GM18907 (cell line): Measurements from ENCODE around the gene CCDC82.
"Not testable (repeated sequence)": the region's sequence is repeated elsewhere in the genome, so short reads cannot be mapped to it uniquely, and the experiment has no call there.

Source experiments
- ATAC-seq: cut with Tn5 transposase; IDR thresholded peaks from one replicate; pipeline ENCODE4 v1.9.1; 2021; ENCODE audit warnings: mild to moderate bottlenecking, moderate library complexity; ENCODE audit not compliant: unreplicated experiment

CCDC82 gene

DNA sequence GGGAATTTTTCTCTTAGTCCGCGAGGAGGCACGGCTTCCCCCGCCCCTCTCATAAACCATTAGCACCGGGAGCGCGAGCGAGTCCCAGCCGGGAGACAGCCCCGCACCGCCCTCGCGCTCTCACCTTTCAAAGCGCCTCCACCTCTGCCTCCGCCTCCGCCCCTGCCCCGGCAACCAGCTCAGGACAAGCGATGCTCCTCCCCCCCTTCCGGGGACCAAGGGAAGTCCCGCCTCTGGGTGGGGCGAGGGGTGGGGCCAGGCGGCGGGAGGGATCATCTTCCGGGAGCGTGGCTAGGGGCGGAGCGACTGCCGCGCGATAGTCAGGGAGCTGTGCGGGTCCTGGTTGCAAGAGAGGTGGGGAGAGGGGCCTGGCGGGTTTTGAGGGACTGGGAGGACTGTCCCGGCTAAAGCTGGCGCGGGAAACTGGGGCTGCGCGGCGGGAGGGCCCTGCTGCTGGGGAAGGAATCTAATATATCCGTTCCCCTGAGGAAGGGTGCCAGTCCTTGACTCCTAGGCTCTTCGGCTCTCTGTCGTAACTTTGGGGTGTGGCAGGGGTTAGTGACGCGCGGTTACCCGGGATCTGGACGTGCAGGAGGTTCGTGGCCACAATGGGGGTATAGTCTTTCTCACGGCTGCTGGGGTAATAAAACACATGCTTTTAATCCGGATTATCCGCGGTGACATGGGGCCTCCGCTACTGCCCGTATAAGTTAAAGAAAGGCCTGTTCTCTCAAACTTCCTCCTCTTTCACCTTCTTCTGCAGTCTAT lies at the start of gene CCDC82, which contains the start of gene JRKL:
Gene CCDC82, minus strand, starts transcription at position 193 of the 768 bp plus-strand sequence. CDS start 5,165 bp downstream, outside the sequence.
Gene JRKL, plus strand, starts transcription at position 294 of the 768 bp plus-strand sequence. CDS start 637 bp downstream, outside the sequence.
- ATAC-seq: peak; percentile 95

GRCh38 chr11:96432654-96433053 lies 42.9 kb upstream of the CCDC82 start:
- not testable (repeated sequence) for ATAC-seq

DNA sequence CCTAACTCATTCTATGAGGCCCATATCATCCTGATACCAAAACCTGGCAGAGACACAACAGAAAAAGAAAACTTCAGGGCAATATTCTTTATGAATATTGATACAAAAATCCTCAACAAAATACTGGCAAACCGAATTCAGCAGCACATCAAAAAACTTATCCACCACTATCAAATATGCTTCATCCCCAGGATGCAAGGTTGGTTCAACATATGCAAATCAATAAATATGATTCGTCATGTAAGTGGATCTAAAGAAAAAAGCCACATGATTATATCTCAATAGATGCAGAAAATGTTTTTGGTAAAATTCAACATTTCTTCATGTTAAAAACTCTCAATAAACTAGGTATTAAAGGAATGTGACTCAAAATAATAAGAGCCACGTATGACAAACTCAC lies 41.0 kb upstream of the CCDC82 start:
- no peak for ATAC-seq

DNA sequence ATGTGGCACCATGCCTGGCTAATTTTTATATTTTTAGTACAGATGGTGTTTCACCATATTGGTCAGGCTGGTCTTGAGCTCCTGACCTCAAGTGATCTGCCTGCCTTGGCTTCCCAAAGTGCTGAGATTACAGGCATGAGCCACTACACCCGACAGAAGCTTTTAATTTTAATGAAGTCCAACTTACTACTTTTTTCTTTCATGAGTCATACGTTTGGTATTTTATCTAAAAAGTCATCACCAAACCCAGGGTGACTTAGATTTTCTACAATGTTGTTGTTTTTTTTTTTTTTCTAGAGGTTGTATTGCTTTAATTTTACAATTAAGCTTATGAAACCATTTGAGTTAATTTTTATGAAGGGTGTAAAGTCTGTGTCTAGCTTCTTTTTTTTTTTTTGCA lies 35.0 kb upstream of the CCDC82 start:
- no peak for ATAC-seq

DNA sequence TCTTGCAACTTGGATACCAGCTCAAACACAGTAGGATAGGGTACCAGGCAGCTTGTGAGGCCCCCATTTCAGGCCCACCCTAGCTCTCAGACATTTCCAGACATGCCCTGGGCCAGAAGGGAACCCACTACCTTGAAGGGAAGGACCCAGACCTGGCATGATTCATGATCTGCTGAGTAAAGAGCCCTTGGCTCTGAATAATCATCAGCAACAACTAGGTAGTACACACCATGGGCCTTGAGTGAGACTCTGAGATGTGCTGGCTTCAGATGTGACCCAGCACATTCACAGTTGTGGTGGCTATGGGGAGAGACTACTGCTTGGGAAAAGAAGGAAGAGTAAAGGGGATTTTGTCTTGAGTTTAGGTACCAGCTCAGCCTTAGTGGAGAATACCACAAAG lies 23.7 kb upstream of the CCDC82 start:
- ATAC-seq: no peak

GRCh38 chr11:96412761-96413381 lies 23.2 kb upstream of the CCDC82 start:
- no peak for ATAC-seq

DNA sequence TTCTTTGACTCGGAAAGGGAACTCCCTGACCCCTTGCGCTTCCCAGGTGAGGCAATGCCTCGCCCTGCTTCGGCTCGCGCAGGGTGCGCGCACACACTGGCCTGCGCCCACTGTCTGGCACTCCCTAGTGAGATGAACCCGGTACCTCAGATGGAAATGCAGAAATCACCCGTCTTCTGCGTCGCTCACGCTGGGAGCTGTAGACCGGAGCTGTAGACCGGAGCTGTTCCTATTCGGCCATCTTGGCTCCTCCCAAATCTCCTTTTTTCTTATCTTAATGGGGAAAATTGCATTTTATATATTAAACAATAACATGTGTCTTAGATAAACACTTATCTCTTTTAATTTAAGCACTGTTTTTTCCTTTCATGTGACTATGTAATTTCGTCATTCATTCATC lies 21.7 kb upstream of the CCDC82 start:
- not testable (repeated sequence) for ATAC-seq

DNA sequence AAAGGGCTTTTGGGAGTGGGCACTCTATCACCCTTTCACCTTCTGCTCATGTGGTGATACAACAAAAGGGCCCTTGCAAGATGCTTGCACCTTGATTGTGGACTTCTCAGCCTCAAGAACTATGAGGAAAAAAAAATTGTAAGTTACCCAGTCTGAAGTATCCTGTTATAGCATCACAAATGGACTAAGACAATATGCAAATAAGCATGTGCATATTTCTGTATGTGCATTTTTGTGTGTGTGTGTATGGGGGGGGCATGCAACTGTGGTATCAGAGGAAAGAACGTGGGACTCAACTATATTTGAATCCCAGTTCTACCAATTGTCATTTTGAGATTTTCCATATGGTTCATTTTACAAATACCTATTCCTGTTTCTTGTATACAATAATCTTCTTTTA lies 11.0 kb upstream of the CCDC82 start:
- no peak for ATAC-seq

GRCh38 chr11:96397863-96398262 lies 8.2 kb upstream of the CCDC82 start:
- no peak for ATAC-seq

DNA sequence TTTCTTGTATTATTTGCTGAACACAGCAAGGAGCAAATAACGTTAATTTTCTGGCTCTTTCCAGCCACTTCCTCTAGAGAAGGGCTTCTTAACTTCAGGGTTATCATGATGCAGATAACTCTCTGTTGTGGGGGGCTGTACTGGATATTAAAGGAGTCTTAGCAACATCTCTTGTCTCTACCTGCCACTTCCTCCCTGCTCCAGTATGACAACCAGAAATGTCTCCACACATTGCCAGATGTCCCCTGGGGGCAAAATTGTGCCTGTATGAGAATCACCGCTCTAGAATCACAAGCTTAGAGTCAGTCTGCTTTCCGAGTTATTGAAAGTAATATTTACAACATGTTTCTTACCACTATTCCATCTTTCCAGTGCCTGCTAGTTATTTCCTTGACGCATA lies 6.9 kb upstream of the CCDC82 start:
- ATAC-seq: no peak

- no peak for ATAC-seq
Measured at GRCh38 chr11:96394773-96395172, 5.1 kb upstream of the CCDC82 start.

DNA sequence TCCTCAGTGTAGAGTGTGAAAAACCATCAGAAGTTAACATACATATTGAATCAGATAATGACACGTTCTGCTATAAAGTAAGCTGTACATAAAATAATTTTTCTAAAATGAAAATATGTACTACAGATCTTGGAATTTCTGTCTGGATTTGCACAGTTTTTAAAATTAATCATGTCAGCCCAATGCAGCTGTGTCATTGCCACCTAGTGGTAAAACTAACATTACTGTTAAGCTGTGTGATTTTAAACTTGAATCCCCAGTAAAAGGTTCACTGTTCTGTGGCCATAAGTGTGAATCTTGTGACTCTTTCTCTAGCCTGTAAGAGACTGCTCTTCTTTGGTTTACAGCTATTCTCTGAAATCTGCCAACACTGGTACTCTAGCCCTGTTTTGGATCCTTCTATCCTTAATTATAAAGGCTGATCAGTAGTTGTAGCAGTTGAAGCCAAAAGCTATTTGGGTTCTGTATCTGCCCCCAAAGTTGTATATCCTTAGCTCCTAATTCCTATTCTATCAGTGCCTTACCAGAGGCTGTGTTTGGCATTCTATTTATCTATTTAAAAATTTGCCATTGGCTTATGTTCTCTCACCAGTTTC lies 4.1 kb upstream of the CCDC82 start:
- ATAC-seq: no peak

GRCh38 chr11:96391698-96392307 lies 2.1 kb upstream of the CCDC82 start:
- no peak for ATAC-seq

GRCh38 chr11:96390488-96390792 lies 728 bp upstream of the CCDC82 start:
- ATAC-seq: no peak

- peak; percentile 65 for ATAC-seq
Measured at GRCh38 chr11:96388891-96389719, 607 bp downstream of the CCDC82 start.

GRCh38 chr11:96385187-96385586 lies 4.5 kb downstream of the CCDC82 start:
- ATAC-seq: no peak

GRCh38 chr11:96384156-96384555 lies 5.6 kb downstream of the CCDC82 start:
- no peak for ATAC-seq

- ATAC-seq: no peak
Measured at GRCh38 chr11:96376796-96377195, 12.9 kb downstream of the CCDC82 start.

GRCh38 chr11:96373826-96374225 lies 15.9 kb downstream of the CCDC82 start:
- ATAC-seq: no peak

- ATAC-seq: no peak
Measured at GRCh38 chr11:96367342-96367741, 22.4 kb downstream of the CCDC82 start.

DNA sequence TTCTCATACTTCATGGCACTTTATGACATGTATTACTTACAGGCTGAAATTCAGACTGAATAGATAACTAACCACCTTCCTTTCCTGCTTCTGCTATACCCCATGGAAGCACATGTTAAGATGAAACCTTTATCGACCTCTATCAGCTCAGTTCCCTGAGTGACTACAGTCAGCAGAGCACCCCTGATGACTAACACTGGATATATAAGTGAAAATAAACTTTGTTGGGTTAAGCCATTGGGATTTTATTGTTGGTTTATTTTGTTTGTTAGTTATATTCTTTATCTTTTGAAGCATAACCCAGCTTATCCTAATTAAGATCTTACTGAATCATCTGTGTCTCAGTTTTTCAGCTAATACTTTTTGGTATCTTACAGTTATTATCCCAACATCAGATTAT lies 23.7 kb downstream of the CCDC82 start:
- no peak for ATAC-seq
